Endothelial cell of umbilical vein (primary cell): ENCODE data around the gene NALCN. TPM values are rescaled to one million over a fixed set of nuclear protein-coding genes. Genes with fewer than 3 reads are reported as not detected.

Experiments
- BruUV-seq: library from RNA; stranded (reverse); fragments of 400-500 nt; replicated peaks from 2 replicates; lab custom pipeline; 2021; lab: Mats Ljungman, UMichigan
- CTCF ChIA-PET: fragments of 300-600, 350-600 bp; sonication (Branson Sonifier 250); formaldehyde crosslinking; loops from one replicate; lab custom pipeline; 2021; ENCODE audit warnings: antibody characterized with exemption, inconsistent platforms; lab: Charles Lee
- POLR2A ChIA-PET: fragments of 300-600, 350-600 bp; sonication (Branson Sonifier 250); formaldehyde crosslinking; loops from one replicate; lab custom pipeline; 2021; ENCODE audit warnings: antibody characterized with exemption, inconsistent platforms; lab: Charles Lee
- DNase-seq: peaks from one replicate; pipeline ENCODE4 v3.0.0-alpha.2; 2011; ENCODE audit warnings: low read depth, low spot score
- FAIRE-seq: peaks from 2 replicates; lab custom pipeline; 2011; peaks lifted over from hg19 to GRCh38; lab: Jason Lieb, UNC
- H2AFZ ChIP-seq: 2 replicates; pipeline ENCODE4 v1.6.0; 2012; ENCODE audit warnings: low read depth, low read length, control low read depth, inconsistent platforms
- H3K27ac ChIP-seq: 2 replicates; pipeline ENCODE4 v1.5.1; 2011; ENCODE audit warnings: low read depth, mild to moderate bottlenecking, control low read depth, low read length, moderate library complexity; ENCODE audit not compliant: insufficient read depth
- H3K27me3 ChIP-seq, 2 experiments: 2 replicates each; pipeline versions ENCODE4 v1.6.0 to v1.6.1; 2011; ENCODE audit warnings: low read length in 2 of 2, mixed read lengths in 1 of 2; ENCODE audit not compliant: control insufficient read depth in 2 of 2, insufficient read depth in 2 of 2
- H3K36me3 ChIP-seq, 2 experiments: 2 replicates in 1 of 2; 3 replicates in 1 of 2; pipeline ENCODE4 v1.5.1; 2011; ENCODE audit warnings: low read length in 2 of 2, mild to moderate bottlenecking in 1 of 2, moderate library complexity in 1 of 2; ENCODE audit not compliant: control insufficient read depth in 2 of 2, insufficient read depth in 2 of 2; ENCODE audit errors: extremely low read depth in 1 of 2
- H3K4me1 ChIP-seq: 3 replicates; pipeline ENCODE4 v1.5.1; 2011; ENCODE audit warnings: mild to moderate bottlenecking, low read length; ENCODE audit not compliant: control insufficient read depth, insufficient read depth; ENCODE audit errors: extremely low read depth
- H3K4me2 ChIP-seq: 2 replicates; pipeline ENCODE4 v1.6.1; 2011; ENCODE audit warnings: low read length, control low read depth, mixed read lengths; ENCODE audit not compliant: insufficient read depth
- H3K4me3 ChIP-seq, 3 experiments: fragments of 200-600 bp in 1 of 3; sonication (generic), shearing (Covaris generic) in 1 of 3; replicated peaks in 1 of 3; 2 replicates each; pipeline ENCODE4 v1.5.1; 2011 to 2016; ENCODE audit warnings: control low read depth in 3 of 3, low read length in 3 of 3, mild to moderate bottlenecking in 2 of 3, inconsistent platforms in 1 of 3, low read depth in 1 of 3, moderate library complexity in 1 of 3; ENCODE audit not compliant: insufficient read depth in 1 of 3
- H3K79me2 ChIP-seq: 2 replicates; pipeline ENCODE4 v1.6.0; 2012; ENCODE audit warnings: low read length, inconsistent platforms; ENCODE audit not compliant: control insufficient read depth, insufficient read depth
- H3K9ac ChIP-seq: replicated peaks from 2 replicates; pipeline ENCODE3; 2011; ENCODE audit warnings: low read length, control low read depth; ENCODE audit not compliant: insufficient read depth; ENCODE audit errors: extremely low read depth
- H3K9me1 ChIP-seq: replicated peaks from 3 replicates; pipeline ENCODE4 v1.6.0; 2011; ENCODE audit warnings: mild to moderate bottlenecking, low read length; ENCODE audit not compliant: control insufficient read depth, insufficient read depth; ENCODE audit errors: extremely low read depth
- H3K9me3 ChIP-seq: replicated peaks from 2 replicates; pipeline ENCODE4 v1.5.1; 2012; ENCODE audit warnings: low read length, inconsistent platforms; ENCODE audit not compliant: control insufficient read depth, insufficient read depth
- H4K20me1 ChIP-seq: replicated peaks from 2 replicates; pipeline ENCODE3; 2011; ENCODE audit warnings: mild to moderate bottlenecking, low read length; ENCODE audit not compliant: control insufficient read depth, insufficient read depth; ENCODE audit errors: extremely low read depth
- CTCF ChIP-seq, 2 donors: IDR thresholded peaks; 1 replicate in 1 of 2; 2 replicates in 1 of 2; pipeline ENCODE4 v1.5.1; 2011; ENCODE audit warnings: low read length in 2 of 2, mild to moderate bottlenecking in 2 of 2, moderate library complexity in 2 of 2, control low read depth in 1 of 2, inconsistent platforms in 1 of 2, low read depth in 1 of 2; ENCODE audit not compliant: insufficient read depth in 1 of 2; ENCODE audit errors: extremely low read depth in 1 of 2
- EZH2 ChIP-seq: IDR thresholded peaks from 2 replicates; pipeline ENCODE4 v1.6.1; 2012; ENCODE audit warnings: borderline replicate concordance, low read depth, mild to moderate bottlenecking, moderate library complexity, low read length, inconsistent platforms; ENCODE audit not compliant: severe bottlenecking
- FOS ChIP-seq: IDR thresholded peaks from 2 replicates; pipeline ENCODE4 v1.6.1; 2011; ENCODE audit warnings: mild to moderate bottlenecking, low read length, moderate library complexity, borderline replicate concordance; ENCODE audit not compliant: insufficient read depth
- GATA2 ChIP-seq: IDR thresholded peaks from 2 replicates; pipeline ENCODE4 v1.7.0; 2011; ENCODE audit warnings: low read depth, mild to moderate bottlenecking, moderate library complexity, mixed read lengths, low read length; ENCODE audit not compliant: insufficient read length, insufficient read depth
- JUN ChIP-seq: IDR thresholded peaks from 2 replicates; pipeline ENCODE4 v1.6.1; 2011; ENCODE audit warnings: borderline replicate concordance, low read depth; ENCODE audit not compliant: insufficient read length, insufficient read depth
- MAX ChIP-seq: IDR thresholded peaks from 2 replicates; pipeline ENCODE4 v1.6.1; 2011; ENCODE audit not compliant: insufficient read depth, insufficient read length
- MYC ChIP-seq: IDR thresholded peaks from one replicate; pipeline ENCODE4 v1.6.1; 2011; ENCODE audit warnings: mild to moderate bottlenecking, low read depth, low read length
- POLR2A ChIP-seq: IDR thresholded peaks from 2 replicates; pipeline ENCODE4 v1.6.1; 2012; ENCODE audit warnings: low read depth, mild to moderate bottlenecking, control low read depth, low read length
- POLR2AphosphoS5 ChIP-seq: IDR thresholded peaks from 2 replicates; pipeline ENCODE4 v1.6.1; 2012; ENCODE audit warnings: low read depth, mild to moderate bottlenecking, control low read depth, low read length, moderate library complexity; ENCODE audit not compliant: insufficient read depth
- dilution Hi-C: fragments of 300-500 bp; cut with MboI; formaldehyde crosslinking; loops from one replicate; pipeline ENCODE4 v1.15.0; 2019; ENCODE audit warnings: low sequenced_read_pairs; ENCODE audit not compliant: extremely low pct_ligation_motif_present
- intact Hi-C: fragments of 100-400 bp; cut with micrococcal nuclease; formaldehyde crosslinking; loops from one replicate; pipeline ENCODE4 v1.10.0; 2022
- polyA plus RNA-seq, 4 experiments: library from polyadenylated mRNA; depleted of rRNA in 3 of 4; stranded (reverse) in 3 of 4; unstranded in 1 of 4; fragments of >200 nt; gene quantifications; 2 replicates each; pipeline versions ENCODE4 v1.2.1 to v1.2.3, GENCODE V29; 2011 to 2012; ENCODE audit warnings: missing spikeins in 1 of 4
- total RNA-seq: library from RNA; stranded (reverse); gene quantifications from 2 replicates; pipeline ENCODE4 v1.2.3, GENCODE V29; 2021

Gene NALCN
- total and polyA plus RNA-seq, 2 donors (not counting 3 experiments of a cell fraction or from before 2014, with no cell fraction given): 3.3 to 4.4 TPM

- BruUV-seq: TSS peak; percentile 97
- CTCF ChIA-PET: interaction anchor here (0.6 to 1.2 kb wide), 2 partner anchors 9 to 30 kb away, joined by 3 read pairs; no protein-coding TSS in a partner anchor
- intact Hi-C loops (loop anchor here (1.0 kb wide), 1 partner anchor 47 kb away; no protein-coding TSS in a partner anchor), dilution Hi-C loops (no loop called here)
- H3K9ac ChIP-seq: no peak overlapping the region
- peak overlapping the region; percentile 72 for H3K27ac ChIP-seq
- H3K9me3 ChIP-seq: no peaks in the 10 kb centered on the region
- TF ChIP-seq MAX (no peak), JUN (no peak), POLR2AphosphoS5 (no peak), EZH2 (no peak), FOS (no peak), GATA2 (no peak), MYC (no peak), POLR2A (no peak), CTCF (IDR thresholded peaks at IDR 0.05; ENCODE audit: extremely low read depth in 1 of 2, insufficient read depth in 1 of 2, low read depth in 1 of 2, low read length in 2 of 2) (no peak)
- no peak overlapping the region for H3K4me2 ChIP-seq
- H3K4me3 ChIP-seq: no peak overlapping the region
- POLR2A ChIA-PET: no interaction called here
- peaks cover 9% of the 10 kb centered on the region for H3K4me1 ChIP-seq
- DNase-seq: no peak
- no peaks in the 10 kb centered on the region for H3K36me3 ChIP-seq
- no peaks in the 10 kb centered on the region for H3K79me2 ChIP-seq
- H3K27me3 ChIP-seq: no peaks in the 10 kb centered on the region
- H4K20me1 ChIP-seq: no peaks in the 10 kb centered on the region
- FAIRE-seq: no peak
- H3K9me1 ChIP-seq: no peaks in the 10 kb centered on the region
- H2AFZ ChIP-seq: no peak overlapping the region
Observed at GRCh38 chr13:101258509-101258908, 157.8 kb downstream of the NALCN start.
